A673 (cell line): Measurements from ENCODE around the gene RNF7.

ENCODE experiments used
- CTCF ChIP-seq: fragments of 300-800, 200-600 bp; sonication (generic); conservative IDR thresholded peaks from 2 replicates; pipeline ENCODE4 v1.5.1; 2017; ENCODE audit warnings: low read depth, mild to moderate bottlenecking, antibody characterized with exemption, low read length, moderate library complexity, mixed read lengths
- EZH2 ChIP-seq: fragments of 200-600 bp; sonication (generic); IDR thresholded peaks from 2 replicates; pipeline ENCODE4 v1.6.1; 2017; ENCODE audit warnings: borderline replicate concordance, low read depth, mild to moderate bottlenecking, mixed read lengths, antibody characterized with exemption, low read length; ENCODE audit not compliant: poor library complexity, severe bottlenecking

DNA sequence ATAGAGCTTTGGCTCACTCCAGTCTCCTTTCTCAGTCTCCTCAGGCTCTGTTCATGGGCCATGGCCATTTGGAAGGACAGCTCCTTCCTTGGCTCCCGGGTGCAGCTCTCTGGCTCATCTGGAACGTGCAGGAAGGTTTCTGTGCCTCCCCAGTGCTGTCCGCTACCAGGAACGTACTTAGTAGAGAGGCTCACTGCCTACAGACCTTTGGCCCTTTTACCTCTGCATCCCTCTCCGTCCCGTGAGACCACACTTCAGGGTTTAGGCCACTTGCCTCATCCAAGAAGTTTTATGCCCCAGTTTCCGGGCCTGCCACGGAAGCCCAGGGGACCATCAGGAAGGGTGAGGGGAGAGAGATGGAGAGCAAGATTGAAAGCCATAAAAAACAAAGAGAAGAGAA lies 46.0 kb downstream of the RNF7 start:
- TF ChIP-seq CTCF (no peak), EZH2 (no peak)
